Esophagus (tissue), 2 donors: Measurements from ENCODE around the gene OBSCN. TPM values are rescaled to one million over a fixed set of nuclear protein-coding genes. Genes with fewer than 3 reads are reported as not detected.

Experiments used
- H3K27ac ChIP-seq, 2 donors: one replicate each; pipeline ENCODE4 v1.5.1; 2013; ENCODE audit warnings: low read depth in 2 of 2, mild to moderate bottlenecking in 2 of 2, inconsistent platforms in 1 of 2, low read length in 1 of 2, moderate library complexity in 1 of 2
- H3K27me3 ChIP-seq, 2 donors: one replicate each; pipeline ENCODE4 v1.6.1; 2013; ENCODE audit warnings: low read length in 2 of 2, control low read depth in 1 of 2, mild to moderate bottlenecking in 1 of 2; ENCODE audit not compliant: insufficient read depth in 2 of 2, control insufficient read depth in 1 of 2
- H3K36me3 ChIP-seq, 2 donors: one replicate each; pipeline ENCODE4 v1.6.1; 2013; ENCODE audit warnings: low read length in 1 of 2; ENCODE audit not compliant: control insufficient read depth in 2 of 2, insufficient read depth in 2 of 2
- H3K4me1 ChIP-seq, 2 donors: one replicate each; pipeline ENCODE4 v1.6.1; 2013; ENCODE audit warnings: low read length in 1 of 2; ENCODE audit not compliant: control insufficient read depth in 2 of 2, insufficient read depth in 2 of 2
- H3K4me3 ChIP-seq, 2 donors: one replicate each; pipeline ENCODE4 v1.5.1; 2013; ENCODE audit warnings: low read length in 2 of 2, mild to moderate bottlenecking in 2 of 2, low read depth in 1 of 2, moderate library complexity in 1 of 2
- H3K9me3 ChIP-seq, 2 donors: one replicate each; pipeline ENCODE4 v1.6.1; 2013; ENCODE audit warnings: mild to moderate bottlenecking in 2 of 2, low read depth in 1 of 2, low read length in 1 of 2, moderate library complexity in 1 of 2; ENCODE audit not compliant: control insufficient read depth in 2 of 2, insufficient read depth in 1 of 2
- WGBS, 2 donors: extraction: QIAGEN DNeasy Blood & Tissue Kit; methylation state at CpG; one replicate each; pipeline ENCODE4 v1.1.7; 2013; 5-methylcytosine and 5-hydroxymethylcytosine counted together
- polyA plus RNA-seq, 2 donors: library from polyadenylated mRNA; stranded (reverse); fragments of 200-250 nt; gene quantifications; one replicate each; pipeline ENCODE4 v1.2.3, GENCODE V29; 2013
- donor health status: healthy with polysubstance abuse.
- donor health status: Bipolar disorder and iron deficiency.

Gene OBSCN
- polyA plus RNA-seq, 2 donors = 7.7 to 20.6 TPM

GRCh38 chr1:228308628-228309325, 100.9 kb downstream of the OBSCN start:
- no peaks in the 10 kb centered on the region for H3K36me3 ChIP-seq
- peaks cover 0 to 15% of the 10 kb centered on the region in 2 donors for H3K9me3 ChIP-seq
- peaks cover 0 to 2% of the 10 kb centered on the region in 2 donors for H3K4me1 ChIP-seq
- H3K27me3 ChIP-seq = no peaks in the 10 kb centered on the region
- H3K27ac ChIP-seq = no peak overlapping the region
- WGBS, 2 donors = 76 to 87% methylated on average over 8 of the region's 8 CpGs
- no peak overlapping the region for H3K4me3 ChIP-seq

DNA sequence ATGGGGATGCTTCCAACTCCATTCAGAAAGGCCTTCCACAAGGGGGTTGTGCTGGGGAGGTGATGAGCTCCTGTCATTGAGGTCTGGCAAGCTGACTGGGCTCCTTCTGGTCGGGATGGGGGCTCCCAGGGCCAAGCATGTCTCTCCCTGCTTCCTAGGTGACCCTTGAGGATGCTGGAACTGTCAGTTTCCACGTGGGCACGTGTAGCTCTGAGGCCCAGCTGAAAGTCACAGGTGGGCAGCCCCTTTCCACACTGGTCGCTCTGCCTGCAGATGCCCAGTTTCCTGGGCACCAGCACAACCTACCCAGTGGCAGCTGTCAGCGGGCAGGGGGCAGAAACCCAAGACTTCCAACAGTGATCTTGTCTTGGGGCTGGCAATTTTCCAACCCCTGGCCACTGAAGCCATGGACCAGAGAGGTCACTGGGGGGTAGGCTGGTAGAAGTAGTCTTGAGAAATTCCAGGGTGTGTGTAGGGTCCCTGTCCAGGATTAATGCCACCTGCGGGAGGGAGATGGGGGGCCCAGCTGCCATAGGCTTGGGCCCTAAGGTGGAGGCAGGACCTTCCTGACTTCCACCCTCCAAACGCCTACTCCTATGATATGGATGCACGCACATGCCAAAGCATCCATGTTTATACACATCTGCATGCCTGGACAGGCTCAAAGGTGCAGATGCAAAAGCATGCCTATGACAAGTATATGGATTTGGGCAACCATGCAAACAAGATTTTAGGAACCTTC, 101.7 kb downstream of the OBSCN start:
- 81 to 86% methylated on average over 8 of the region's 8 CpGs for WGBS, 2 donors
- H3K27me3 ChIP-seq = no peaks in the 10 kb centered on the region

DNA sequence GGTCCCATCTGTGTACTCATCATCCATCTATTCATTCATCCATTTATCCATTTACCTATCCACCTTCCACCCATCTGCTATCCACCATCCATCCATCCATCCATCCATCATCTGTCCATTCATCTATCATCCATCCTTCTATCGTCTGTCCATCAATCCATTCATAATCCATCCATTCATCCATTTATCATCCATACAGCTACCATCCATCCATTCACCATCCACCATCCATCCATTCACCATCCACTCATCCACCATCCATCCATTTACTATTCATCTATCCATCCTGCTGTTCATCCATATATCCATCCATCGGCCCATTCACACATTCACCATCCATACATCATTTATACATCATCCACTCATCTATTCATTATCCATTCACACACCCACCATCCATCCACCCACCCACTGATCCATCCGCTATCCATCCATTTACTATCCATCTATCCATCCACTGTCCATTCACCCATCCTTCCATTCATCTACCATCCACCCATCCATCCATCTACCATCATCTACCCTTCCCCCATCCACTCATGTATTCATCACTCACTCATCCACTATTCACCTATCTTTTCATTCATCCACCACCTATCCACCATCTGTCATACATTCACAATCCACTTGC, 102.4 kb downstream of the OBSCN start:
- H3K36me3 ChIP-seq = no peaks in the 10 kb centered on the region
- 88 to 96% methylated on average over 3 of the region's 3 CpGs for WGBS, 2 donors
- H3K9me3 ChIP-seq = peaks cover 0 to 13% of the 10 kb centered on the region in 2 donors
- no peak overlapping the region for H3K27ac ChIP-seq
- H3K27me3 ChIP-seq = no peaks in the 10 kb centered on the region
- no peak overlapping the region for H3K4me3 ChIP-seq
- peaks cover 0 to 2% of the 10 kb centered on the region in 2 donors for H3K4me1 ChIP-seq

More for the DNA sequence above, 101.7 kb downstream of the OBSCN start:
- Histone ChIP-seq H3K9me3 (peaks cover 0 to 13% of the 10 kb centered on the region in 2 donors), H3K27ac (no peak overlapping the region), H3K36me3 (no peaks in the 10 kb centered on the region), H3K4me3 (no peak overlapping the region), H3K4me1 (peaks cover 0 to 2% of the 10 kb centered on the region in 2 donors)

GRCh38 chr1:228311091-228311490, 103.2 kb downstream of the OBSCN start:
- no peaks in the 10 kb centered on the region for H3K36me3 ChIP-seq
- H3K4me1 ChIP-seq = peaks cover 0 to 2% of the 10 kb centered on the region in 2 donors
- H3K9me3 ChIP-seq = peaks cover 0 to 13% of the 10 kb centered on the region in 2 donors
- no peak overlapping the region for H3K4me3 ChIP-seq
- no peaks in the 10 kb centered on the region for H3K27me3 ChIP-seq
- no peak overlapping the region for H3K27ac ChIP-seq
- 97 to 100% methylated on average over 3 of the region's 3 CpGs for WGBS, 2 donors

- WGBS, 2 donors = 96% methylated on average over 6 of the region's 6 CpGs
- H3K4me3 ChIP-seq = no peak overlapping the region
- H3K27me3 ChIP-seq = no peaks in the 10 kb centered on the region
Observed at GRCh38 chr1:228312136-228312764, 104.4 kb downstream of the OBSCN start.

DNA sequence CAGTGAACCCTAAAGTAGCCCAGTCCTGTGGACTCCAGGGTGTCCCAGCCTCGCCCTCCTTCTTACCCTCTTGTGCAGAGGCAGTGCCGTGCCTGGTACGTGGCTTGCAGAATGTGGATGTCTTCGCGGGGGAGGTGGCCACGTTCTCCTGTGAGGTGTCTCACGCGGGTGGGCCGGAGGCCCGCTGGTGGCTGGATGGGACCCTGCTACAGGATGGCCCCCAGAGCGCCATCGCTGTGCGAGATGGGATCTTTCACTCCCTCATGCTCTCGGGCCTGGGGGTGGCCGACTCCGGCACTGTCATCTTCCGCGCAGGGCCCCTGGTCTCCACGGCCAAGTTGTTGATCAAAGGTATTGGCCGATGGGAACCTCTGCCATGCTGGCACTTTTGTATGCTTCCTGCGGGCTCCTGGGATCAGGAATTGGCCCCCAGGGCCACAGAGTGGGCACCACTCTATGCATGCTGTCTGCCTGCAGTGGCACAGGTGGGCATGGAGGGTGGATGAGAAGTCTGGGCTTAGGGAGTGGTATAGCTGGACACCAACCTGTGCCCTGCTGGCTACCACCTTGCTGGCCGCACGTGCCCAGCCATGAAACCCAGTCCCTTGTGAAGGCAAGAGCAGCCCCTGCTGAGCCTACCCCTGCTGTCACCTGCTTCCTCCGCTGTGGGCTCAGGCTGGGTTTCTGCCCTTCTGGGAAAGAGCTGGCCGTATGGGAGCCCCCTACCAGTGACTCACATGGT, 105.9 kb downstream of the OBSCN start:
- Histone ChIP-seq H3K27ac (no peak overlapping the region), H3K9me3 (peaks cover 0 to 13% of the 10 kb centered on the region in 2 donors), H3K27me3 (no peaks in the 10 kb centered on the region), H3K4me1 (no peaks in the 10 kb centered on the region), H3K36me3 (peaks cover 0 to 2% of the 10 kb centered on the region in 2 donors), H3K4me3 (no peak overlapping the region)
- 96 to 99% methylated on average over 25 of the region's 25 CpGs for WGBS, 2 donors

More at GRCh38 chr1:228312136-228312764, 104.4 kb downstream of the OBSCN start:
- Histone ChIP-seq H3K27ac (no peak overlapping the region), H3K4me1 (no peaks in the 10 kb centered on the region), H3K36me3 (peaks cover 0 to 2% of the 10 kb centered on the region in 2 donors), H3K9me3 (peaks cover 0 to 13% of the 10 kb centered on the region in 2 donors)

- WGBS, 2 donors = 79 to 82% methylated on average over 3 of the region's 3 CpGs
- no peaks in the 10 kb centered on the region for H3K27me3 ChIP-seq
- peaks cover 0 to 2% of the 10 kb centered on the region in 2 donors for H3K36me3 ChIP-seq
- no peak overlapping the region for H3K27ac ChIP-seq
- H3K4me1 ChIP-seq = no peaks in the 10 kb centered on the region
- H3K4me3 ChIP-seq = no peak overlapping the region
- peaks cover 0 to 13% of the 10 kb centered on the region in 2 donors for H3K9me3 ChIP-seq
Observed at GRCh38 chr1:228314315-228314657, 106.4 kb downstream of the OBSCN start.

- Histone ChIP-seq H3K9me3 (peaks cover 0 to 13% of the 10 kb centered on the region in 2 donors), H3K36me3 (peaks cover 0 to 7% of the 10 kb centered on the region in 2 donors), H3K4me3 (no peak overlapping the region), H3K27me3 (no peaks in the 10 kb centered on the region), H3K27ac (no peak overlapping the region), H3K4me1 (no peaks in the 10 kb centered on the region)
- 93% methylated on average over 27 to 31 of the region's 31 CpGs for WGBS, 2 donors
Observed at GRCh38 chr1:228314658-228315483, 107.0 kb downstream of the OBSCN start.
